Measurements from ENCODE around the gene FSD1L.
A peak's percentile ranks its signal among the peaks of the same experiment; 100 is the strongest.

The FSD1L gene

DNA sequence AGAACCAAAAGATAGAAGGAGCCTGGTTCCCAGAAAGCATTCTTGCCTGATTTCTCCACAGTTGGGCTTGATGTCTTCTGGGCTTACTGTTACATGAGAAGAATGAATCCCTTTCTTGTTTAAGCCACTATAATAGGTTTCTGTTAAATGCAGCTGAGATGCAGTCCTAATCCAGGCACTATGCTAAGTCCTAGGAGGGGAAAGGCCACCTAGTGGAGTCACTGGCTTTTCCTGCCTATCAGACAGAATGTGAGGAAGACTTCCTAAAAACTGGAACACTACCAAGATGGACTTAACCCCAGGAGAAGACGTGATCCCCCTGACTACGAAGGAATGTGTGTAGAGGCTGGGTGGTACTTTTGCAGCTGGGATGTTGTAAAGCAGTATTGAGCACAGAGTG, 34.3 kb upstream of the FSD1L start:
- peak; percentile 51 for TF ChIP-seq CTCF (IDR thresholded peaks at IDR 0.05; ENCODE audit: insufficient read depth, missing control alignments)
- FAIRE-seq, result peak; percentile 82

DNA sequence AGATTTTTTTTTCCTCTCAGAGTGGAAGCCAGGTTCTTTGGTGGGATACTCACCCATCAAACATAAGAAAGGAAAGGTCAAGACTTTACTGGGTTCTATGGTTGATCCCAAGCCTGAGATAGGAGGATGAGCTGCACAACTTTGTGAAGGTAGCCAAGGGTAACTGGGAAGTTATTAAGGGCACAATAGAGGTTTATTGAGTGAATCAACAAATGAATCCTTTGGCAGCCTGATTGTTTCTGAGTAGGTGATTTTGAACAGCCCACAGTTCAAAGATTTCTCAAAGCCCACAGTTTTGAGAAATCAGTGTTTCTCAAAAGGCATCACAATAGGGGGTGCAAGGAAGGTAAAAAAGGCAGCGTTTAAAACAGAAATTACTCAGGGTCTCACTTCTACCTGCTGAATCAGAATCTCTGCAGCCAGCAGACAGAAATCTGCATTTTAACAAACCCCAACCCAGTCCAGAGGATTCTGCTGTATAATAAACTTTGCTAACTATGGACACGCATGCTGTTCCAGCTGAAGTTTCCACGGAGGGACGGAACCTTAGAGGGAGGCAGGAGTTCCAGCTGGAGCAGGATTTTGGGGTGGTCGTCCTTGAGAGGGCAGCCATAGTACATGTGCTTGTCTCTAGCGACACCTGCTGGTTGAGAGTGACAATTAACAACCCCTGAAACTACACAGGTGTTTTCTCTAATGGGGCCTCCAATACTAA, 32.7 kb upstream of the FSD1L start:
- peak; percentile 83 for TF ChIP-seq CTCF (IDR thresholded peaks at IDR 0.05; ENCODE audit: insufficient read depth, missing control alignments)
- DNase-seq (ENCODE audit: insufficient read length, low spot score), result no peak
- peak; percentile 56 for FAIRE-seq

More for the DNA sequence above, 34.3 kb upstream of the FSD1L start:
- DNase-seq (ENCODE audit: insufficient read length, low spot score), result no peak

DNA sequence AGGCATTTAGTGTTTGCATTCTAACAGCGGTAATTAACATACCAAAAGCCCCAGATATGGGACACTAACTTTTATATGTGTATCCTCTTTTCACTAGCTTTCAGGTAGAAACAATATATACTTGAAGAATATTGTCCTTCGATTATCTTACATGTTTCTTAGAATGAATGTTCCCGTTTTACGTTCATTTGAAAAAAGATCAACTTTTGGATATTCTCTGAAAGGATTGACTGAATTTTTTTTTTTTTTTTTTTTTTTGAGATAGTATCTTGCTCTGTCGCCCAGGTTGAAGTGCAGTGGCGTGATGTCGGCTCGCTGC, 32.2 kb upstream of the FSD1L start:
- FAIRE-seq (no peak), DNase-seq (ENCODE audit: insufficient read length, low spot score) (no peak)
- TF ChIP-seq CTCF (IDR thresholded peaks at IDR 0.05; ENCODE audit: insufficient read depth, missing control alignments), result no peak

- FAIRE-seq (no peak), DNase-seq (ENCODE audit: insufficient read length, low spot score) (no peak)
- TF ChIP-seq CTCF (IDR thresholded peaks at IDR 0.05; ENCODE audit: insufficient read depth, missing control alignments), result no peak
These were observed 31.0 kb upstream of the FSD1L start for GRCh38 chr9:105416840-105417239.

- TF ChIP-seq CTCF (IDR thresholded peaks at IDR 0.05; ENCODE audit: insufficient read depth, missing control alignments), result no peak
- no peak for FAIRE-seq
These were observed 29.0 kb upstream of the FSD1L start for GRCh38 chr9:105418588-105419500.

DNA sequence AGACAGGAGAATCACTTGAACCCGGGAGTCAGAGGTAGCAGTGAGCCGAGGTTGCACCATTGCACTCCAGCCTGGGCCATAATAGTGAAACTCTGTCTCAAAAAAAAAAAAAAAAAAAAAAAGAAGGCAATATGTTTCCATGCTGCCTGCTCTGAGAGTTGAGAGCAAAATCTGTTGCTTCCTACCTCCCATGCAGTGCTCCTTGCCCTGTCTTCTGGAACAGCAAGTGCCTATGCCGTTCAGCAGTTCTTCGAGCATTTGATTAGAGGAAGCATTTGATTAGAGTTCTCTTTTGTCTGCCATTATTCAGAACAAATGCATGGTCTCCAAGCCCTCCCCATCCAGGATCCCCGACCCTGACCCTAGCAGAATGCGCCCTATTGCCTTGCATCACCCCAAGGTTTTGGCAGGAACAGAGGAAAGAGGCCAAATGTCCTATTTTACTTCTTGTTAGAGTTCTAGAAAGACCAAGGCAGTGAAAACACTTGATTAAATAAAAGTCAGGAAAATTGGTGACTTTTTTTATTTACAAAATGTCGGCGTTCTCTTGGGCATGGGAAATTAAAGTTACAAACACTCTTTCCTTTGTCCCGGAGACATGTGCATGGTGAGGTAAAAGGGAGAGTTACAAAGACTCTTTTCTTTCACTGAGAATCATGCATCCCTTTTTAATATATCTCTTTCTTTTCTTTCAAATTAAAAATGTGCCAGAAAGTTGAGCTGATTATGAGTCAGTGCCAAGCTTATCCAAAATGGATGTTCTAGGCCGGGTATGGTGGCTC, 27.8 kb upstream of the FSD1L start:
- TF ChIP-seq CTCF (IDR thresholded peaks at IDR 0.05; ENCODE audit: insufficient read depth, missing control alignments), result no peak
- FAIRE-seq, result no peak
- DNase-seq (ENCODE audit: insufficient read length, low spot score), result no peak

More at GRCh38 chr9:105418588-105419500, 29.0 kb upstream of the FSD1L start:
- no peak for DNase-seq (ENCODE audit: insufficient read length, low spot score)

Measured in D721Med (cell line).